A673 (cell line): ENCODE data around the gene GPER1.

Experiments
- CTCF ChIP-seq: fragments of 300-800, 200-600 bp; sonication (generic); conservative IDR thresholded peaks from 2 replicates; pipeline ENCODE4 v1.5.1; 2017; ENCODE audit warnings: low read depth, mild to moderate bottlenecking, antibody characterized with exemption, low read length, moderate library complexity, mixed read lengths
- EZH2 ChIP-seq: fragments of 200-600 bp; sonication (generic); IDR thresholded peaks from 2 replicates; pipeline ENCODE4 v1.6.1; 2017; ENCODE audit warnings: borderline replicate concordance, low read depth, mild to moderate bottlenecking, mixed read lengths, antibody characterized with exemption, low read length; ENCODE audit not compliant: poor library complexity, severe bottlenecking

GRCh38 chr7:1043552-1044188, 44.2 kb upstream of the GPER1 start:
- TF ChIP-seq CTCF (no peak), EZH2 (no peak)
